Esophagus squamous epithelium (tissue), 5 donors: ENCODE results near the gene ATP11A. TPM values are rescaled to one million over a fixed set of nuclear protein-coding genes. Genes with fewer than 3 reads are reported as not detected.

Experiments used
- DNase-seq: peaks from one replicate; lab custom pipeline; 2025; lab: John Stamatoyannopoulos, UW
- H3K27ac ChIP-seq, 4 donors: fragments of 200-600 bp; sonication (generic); one replicate each; pipeline ENCODE4 v1.5.1; 2016 to 2019; ENCODE audit warnings: mild to moderate bottlenecking in 1 of 4
- H3K27me3 ChIP-seq, 4 donors: fragments of 200-600 bp; sonication (generic); 1 replicate in 3 of 4; 2 replicates in 1 of 4; pipeline versions ENCODE4 v1.5.1 to v1.6.0; 2017 to 2021; ENCODE audit warnings: antibody characterized with exemption in 1 of 4
- H3K36me3 ChIP-seq, 3 donors: fragments of 200-600 bp; sonication (generic); one replicate each; pipeline ENCODE4 v1.5.1; 2016 to 2019
- H3K4me1 ChIP-seq, 3 donors: fragments of 200-600 bp; sonication (generic); one replicate each; pipeline ENCODE4 v1.5.1; 2017 to 2019
- H3K4me3 ChIP-seq, 4 donors: fragments of 200-600 bp; sonication (generic); 1 replicate in 3 of 4; 2 replicates in 1 of 4; pipeline ENCODE4 v1.5.1; 2016 to 2019; ENCODE audit warnings: mild to moderate bottlenecking in 2 of 4, moderate library complexity in 1 of 4
- H3K9me3 ChIP-seq, 3 donors: fragments of 200-600 bp; sonication (generic); one replicate each; pipeline ENCODE4 v1.5.1; 2016 to 2019
- CTCF ChIP-seq, 6 experiments: fragments of 450-650 bp in 4 of 6; fragments of 200-600 bp in 2 of 6; sonication (generic) in 2 of 6; IDR thresholded peaks; one replicate each; pipeline ENCODE4 v1.5.1; 2016 to 2019; ENCODE audit warnings: antibody characterized with exemption in 6 of 6, mild to moderate bottlenecking in 4 of 6, moderate library complexity in 4 of 6
- POLR2A ChIP-seq, 4 donors: fragments of 450-650 bp; IDR thresholded peaks; one replicate each; pipeline ENCODE4 v1.6.1; 2017; ENCODE audit warnings: antibody characterized with exemption in 4 of 4, mild to moderate bottlenecking in 4 of 4, moderate library complexity in 3 of 4
- WGBS, 2 donors: methylation state at CpG; one replicate each; pipeline ENCODE4 v1.1.5; 2018; 5-methylcytosine and 5-hydroxymethylcytosine counted together
- intact Hi-C: fragments of 100-400 bp; cut with DNase I; formaldehyde crosslinking; loops from one replicate; pipeline ENCODE4 v1.15.0; 2022
- total RNA-seq, 4 donors: library from RNA; depleted of rRNA; stranded (reverse); fragments of >200 nt; gene quantifications; one replicate each; pipeline ENCODE4 v1.1.0, GENCODE V29; 2016
- donor health status: DM: yes; HTN: yes; CAD: no.

The ATP11A gene
- total RNA-seq, 4 donors from 2014 or later = 9.6 to 20.0 (median 16.1) TPM

- intact Hi-C loops = loop anchor here (10.0 kb wide), 1 partner anchor 242 kb away; no protein-coding TSS in a partner anchor
- H3K27me3 ChIP-seq = no peaks in the 10 kb centered on the region
Measured at GRCh38 chr13:112877066-112877465, 187.2 kb downstream of the ATP11A start.

DNA sequence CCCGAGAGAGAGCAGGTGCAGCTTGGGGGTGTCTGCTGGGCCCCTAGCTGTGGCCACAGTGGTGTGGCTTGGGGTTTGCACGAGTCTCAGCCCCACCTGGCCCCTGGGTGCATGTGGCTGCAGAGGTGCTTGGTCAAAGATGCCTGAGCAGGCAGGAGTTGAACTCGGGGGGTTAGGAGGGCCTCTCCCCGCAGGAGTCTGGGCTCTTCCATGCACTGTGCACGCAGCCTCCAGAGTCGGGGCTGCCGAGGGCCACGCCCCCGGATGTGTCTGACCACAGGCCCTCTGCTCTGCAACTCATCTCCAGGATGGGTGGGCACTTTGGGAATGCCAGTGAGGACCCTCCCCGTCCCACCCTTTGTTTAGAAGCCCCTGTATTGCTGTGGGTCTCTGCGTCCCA, 187.7 kb downstream of the ATP11A start:
- Histone ChIP-seq H3K27ac (no peak overlapping the region), H3K27me3 (no peaks in the 10 kb centered on the region), H3K4me1 (peaks cover 0 to 11% (median 6%) of the 10 kb centered on the region in 3 donors), H3K9me3 (peaks cover 0 to 2% (median 0%) of the 10 kb centered on the region in 3 donors), H3K4me3 (no peak overlapping the region), H3K36me3 (peaks cover 0 to 79% (median 4%) of the 10 kb centered on the region in 3 donors)
- 100% methylated on average over 1 to 3 of the region's 11 CpGs for WGBS, 2 donors
- no peak for DNase-seq
- TF ChIP-seq CTCF (IDR thresholded peaks at IDR 0.05) (no peak), POLR2A (IDR thresholded peaks at IDR 0.05) (no peak)
- intact Hi-C loops = loop anchor here (10.0 kb wide), 1 partner anchor 243 kb away; no protein-coding TSS in a partner anchor

More at GRCh38 chr13:112877066-112877465, 187.2 kb downstream of the ATP11A start:
- H3K9me3 ChIP-seq = peaks cover 0 to 4% (median 0%) of the 10 kb centered on the region in 3 donors
- no peak overlapping the region for H3K27ac ChIP-seq
- no peak for TF ChIP-seq CTCF (IDR thresholded peaks at IDR 0.05)
- TF ChIP-seq POLR2A (IDR thresholded peaks at IDR 0.05) = no peak
- no peak overlapping the region for H3K4me3 ChIP-seq
- WGBS, 2 donors = 90 to 97% methylated on average over 6 of the region's 12 CpGs
- peaks cover 0 to 11% (median 6%) of the 10 kb centered on the region in 3 donors for H3K4me1 ChIP-seq
- no peak for DNase-seq
- peaks cover 0 to 75% (median 4%) of the 10 kb centered on the region in 3 donors for H3K36me3 ChIP-seq

GRCh38 chr13:112877976-112878955, 188.4 kb downstream of the ATP11A start:
- intact Hi-C loops = loop anchor here (10.0 kb wide), 1 partner anchor 243 kb away; no protein-coding TSS in a partner anchor
- no peak overlapping the region for H3K27ac ChIP-seq
- DNase-seq = no peak
- 89 to 94% methylated on average over 15 to 24 of the region's 28 CpGs for WGBS, 2 donors
- H3K36me3 ChIP-seq = peaks cover 0 to 84% (median 4%) of the 10 kb centered on the region in 3 donors
- H3K4me1 ChIP-seq = peaks cover 0 to 11% (median 6%) of the 10 kb centered on the region in 3 donors
- H3K27me3 ChIP-seq = no peaks in the 10 kb centered on the region
- H3K9me3 ChIP-seq = no peaks in the 10 kb centered on the region
- H3K4me3 ChIP-seq = no peak overlapping the region
- TF ChIP-seq POLR2A (IDR thresholded peaks at IDR 0.05) (no peak), CTCF (IDR thresholded peaks at IDR 0.05) (no peak)

DNA sequence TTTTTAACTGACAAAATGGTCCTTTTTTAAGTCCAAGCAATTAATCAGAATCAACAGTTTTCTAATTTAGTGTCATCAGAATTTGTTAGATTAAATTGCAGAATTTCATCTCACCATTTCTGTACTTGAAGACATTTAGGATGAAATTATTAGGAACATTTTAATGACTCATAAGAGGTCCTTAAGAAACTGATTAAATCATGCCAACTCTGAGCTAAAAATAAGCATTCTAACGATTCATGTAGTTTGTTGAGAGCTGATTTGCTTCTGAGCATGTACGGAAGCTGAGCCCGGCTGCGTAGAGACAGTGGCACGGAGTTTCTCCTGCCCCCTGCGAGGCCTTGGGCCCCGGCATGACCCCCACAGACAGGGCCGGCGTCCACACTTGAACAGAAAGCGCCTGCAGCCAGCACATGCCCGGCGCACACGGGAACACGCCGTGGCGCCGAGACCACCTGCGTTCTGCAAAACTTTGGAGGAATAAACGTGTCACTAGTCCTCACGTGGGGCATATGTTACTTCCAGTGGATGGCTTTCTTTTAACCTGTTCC, 189.5 kb downstream of the ATP11A start:
- Histone ChIP-seq H3K9me3 (no peaks in the 10 kb centered on the region), H3K36me3 (peaks cover 0 to 79% (median 4%) of the 10 kb centered on the region in 3 donors), H3K4me1 (peaks cover 0 to 5% (median 1%) of the 10 kb centered on the region in 3 donors), H3K27me3 (no peaks in the 10 kb centered on the region), H3K27ac (no peak overlapping the region), H3K4me3 (no peak overlapping the region)
- no peak for TF ChIP-seq CTCF (IDR thresholded peaks at IDR 0.05)
- TF ChIP-seq POLR2A (IDR thresholded peaks at IDR 0.05) = no peak
- intact Hi-C loops = loop anchor here (10.0 kb wide), 1 partner anchor 245 kb away; no protein-coding TSS in a partner anchor
- WGBS, 2 donors = 77 to 79% methylated on average over 18 to 20 of the region's 20 CpGs
- DNase-seq = no peak
